OCI-LY7 (cell line): ENCODE measurements around the gene RPS3A. TPM values are rescaled to one million over a fixed set of nuclear protein-coding genes. Genes with fewer than 3 reads are reported as not detected.

Source experiments
- BruUV-seq: library from RNA; stranded (reverse); fragments of 400-500 nt; replicated peaks from 2 replicates; lab custom pipeline; 2021; lab: Mats Ljungman, UMichigan
- CTCF ChIA-PET: fragments of 300-600 bp; sonication (Branson Sonifier 250); formaldehyde crosslinking; loops from one replicate; lab custom pipeline; 2022; ENCODE audit warnings: antibody characterized with exemption; ENCODE audit not compliant: unreplicated experiment; lab: Charles Lee
- POLR2A ChIA-PET: fragments of 300-600 bp; sonication (Branson Sonifier 250); formaldehyde crosslinking; loops from one replicate; lab custom pipeline; 2022; ENCODE audit warnings: antibody characterized with exemption; lab: Charles Lee
- DNase-seq: peaks from one replicate; pipeline ENCODE4 v3.0.0-alpha.2; 2015; ENCODE audit warnings: low spot score
- H2AFZ ChIP-seq: fragments of 200-600 bp; sonication (generic), shearing (Covaris generic); 2 replicates; pipeline ENCODE4 v1.6.1; 2014; ENCODE audit warnings: mild to moderate bottlenecking, antibody characterized with exemption, low read length, moderate library complexity
- H3K27ac ChIP-seq: fragments of 200-600 bp; sonication (generic); 2 replicates; pipeline ENCODE4 v1.5.1; 2014; ENCODE audit warnings: mixed run types, low read depth, mild to moderate bottlenecking, moderate library complexity, low read length, inconsistent platforms; ENCODE audit not compliant: poor library complexity, severe bottlenecking
- H3K36me3 ChIP-seq: fragments of 200-600 bp; sonication (generic); 2 replicates; pipeline ENCODE4 v1.6.1; 2014; ENCODE audit warnings: mild to moderate bottlenecking, antibody characterized with exemption, low read length, moderate library complexity, mixed read lengths; ENCODE audit not compliant: insufficient read depth
- H3K4me1 ChIP-seq: fragments of 200-600 bp; sonication (generic); 2 replicates; pipeline ENCODE4 v1.5.1; 2014; ENCODE audit warnings: mild to moderate bottlenecking, low read length; ENCODE audit not compliant: insufficient read depth, poor library complexity, severe bottlenecking
- H3K4me2 ChIP-seq: fragments of 200-600 bp; sonication (generic); 2 replicates; pipeline ENCODE4 v1.6.1; 2014; ENCODE audit warnings: mild to moderate bottlenecking, low read length
- H3K4me3 ChIP-seq: fragments of 200-600 bp; sonication (generic); 2 replicates; pipeline ENCODE4 v1.5.1; 2014; ENCODE audit warnings: mild to moderate bottlenecking, low read depth, low read length; ENCODE audit not compliant: poor library complexity, severe bottlenecking
- H3K79me2 ChIP-seq: fragments of 200-600 bp; sonication (generic); 2 replicates; pipeline ENCODE4 v1.6.1; 2016; ENCODE audit warnings: low read depth, mild to moderate bottlenecking, low read length, moderate library complexity, mixed read lengths; ENCODE audit not compliant: insufficient read depth
- H3K9me2 ChIP-seq: fragments of 200-600 bp; sonication (generic); 2 replicates; pipeline ENCODE4 v1.6.1; 2016; ENCODE audit warnings: mild to moderate bottlenecking, low read length, mixed read lengths; ENCODE audit not compliant: insufficient read depth
- H3K9me3 ChIP-seq: fragments of 200-600 bp; sonication (generic); 2 replicates; pipeline ENCODE4 v1.6.1; 2014; ENCODE audit warnings: mild to moderate bottlenecking, mixed run types, low read length, mixed read lengths
- H4K20me1 ChIP-seq: fragments of 200-600 bp; sonication (generic); 2 replicates; pipeline ENCODE4 v1.6.1; 2014; ENCODE audit warnings: mild to moderate bottlenecking, antibody characterized with exemption, low read length, moderate library complexity, mixed read lengths; ENCODE audit not compliant: insufficient read depth
- EZH2phosphoT487 ChIP-seq: fragments of 200-600 bp; sonication (generic); IDR thresholded peaks from 2 replicates; pipeline ENCODE4 v1.6.1; 2018; ENCODE audit warnings: low read depth, borderline replicate concordance, mild to moderate bottlenecking, mixed run types, antibody characterized with exemption, low read length, moderate library complexity, mixed read lengths
- intact Hi-C: fragments of 100-400 bp; cut with micrococcal nuclease; formaldehyde crosslinking; loops from one replicate; pipeline ENCODE4 v1.10.0; 2022; ENCODE audit not compliant: unreplicated experiment
- total RNA-seq, 2 experiments: library from RNA; depleted of rRNA in 1 of 2; stranded (reverse); fragments of >200 nt in 1 of 2; shearing (Covaris generic) in 1 of 2; gene quantifications; 2 replicates each; pipeline ENCODE4 v1.2.3, GENCODE V29; 2014 to 2022
- TF ChIP-seq, protein P1 (sequence below): fragments of 200-600 bp; sonication (generic); conservative IDR thresholded peaks from 2 replicates; pipeline ENCODE4 v1.5.1; 2014; ENCODE audit warnings: mild to moderate bottlenecking, antibody characterized with exemption, low read length, moderate library complexity, mixed read lengths

The RPS3A gene
- total RNA-seq, 2 experiments from 2014 or later, result 2,759 to 2,852 TPM

DNA sequence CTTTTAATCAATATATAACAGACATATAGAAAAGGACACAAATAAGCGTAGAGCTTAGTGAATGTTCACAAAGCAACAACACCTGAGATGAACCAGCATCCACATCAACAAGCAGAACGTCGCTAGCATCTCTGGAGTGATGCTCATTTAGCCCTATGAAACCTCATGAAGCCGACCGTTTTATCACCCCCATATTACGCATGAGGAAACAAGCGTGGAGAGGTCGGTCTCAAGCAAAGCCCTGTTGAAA, 524 bp upstream of the RPS3A start:
- H3K9me3 ChIP-seq, result no peaks in the 10 kb centered on the region
- TSS peak; percentile 98 for BruUV-seq
- peaks cover 43% of the 10 kb centered on the region for H3K36me3 ChIP-seq
- no peak overlapping the region for H3K27ac ChIP-seq
- peak overlapping the region; percentile 100 for H3K4me3 ChIP-seq
- peaks cover 30% of the 10 kb centered on the region for H4K20me1 ChIP-seq
- ChIA-PET CTCF (no interaction called here), POLR2A (interaction anchor here (0.5 to 1.1 kb wide), 5 partner anchors 8 to 653 kb away, joined by 3 to 4 read pairs (median 3); no protein-coding TSS in a partner anchor)
- intact Hi-C loops, result loop anchor here (2.0 kb wide), 2 partner anchors 84 to 662 kb away; partner anchors contain the start of genes GATB and LRBA
- DNase-seq, result no peak
- TF ChIP-seq EZH2phosphoT487, result no peak
- TF ChIP-seq, protein P1, sequence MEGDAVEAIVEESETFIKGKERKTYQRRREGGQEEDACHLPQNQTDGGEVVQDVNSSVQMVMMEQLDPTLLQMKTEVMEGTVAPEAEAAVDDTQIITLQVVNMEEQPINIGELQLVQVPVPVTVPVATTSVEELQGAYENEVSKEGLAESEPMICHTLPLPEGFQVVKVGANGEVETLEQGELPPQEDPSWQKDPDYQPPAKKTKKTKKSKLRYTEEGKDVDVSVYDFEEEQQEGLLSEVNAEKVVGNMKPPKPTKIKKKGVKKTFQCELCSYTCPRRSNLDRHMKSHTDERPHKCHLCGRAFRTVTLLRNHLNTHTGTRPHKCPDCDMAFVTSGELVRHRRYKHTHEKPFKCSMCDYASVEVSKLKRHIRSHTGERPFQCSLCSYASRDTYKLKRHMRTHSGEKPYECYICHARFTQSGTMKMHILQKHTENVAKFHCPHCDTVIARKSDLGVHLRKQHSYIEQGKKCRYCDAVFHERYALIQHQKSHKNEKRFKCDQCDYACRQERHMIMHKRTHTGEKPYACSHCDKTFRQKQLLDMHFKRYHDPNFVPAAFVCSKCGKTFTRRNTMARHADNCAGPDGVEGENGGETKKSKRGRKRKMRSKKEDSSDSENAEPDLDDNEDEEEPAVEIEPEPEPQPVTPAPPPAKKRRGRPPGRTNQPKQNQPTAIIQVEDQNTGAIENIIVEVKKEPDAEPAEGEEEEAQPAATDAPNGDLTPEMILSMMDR, result no peak
- peaks cover 45% of the 10 kb centered on the region for H3K79me2 ChIP-seq
- no peaks in the 10 kb centered on the region for H3K9me2 ChIP-seq
- peaks cover 27% of the 10 kb centered on the region for H3K4me1 ChIP-seq
- peak overlapping the region; percentile 70 for H3K4me2 ChIP-seq
- H2AFZ ChIP-seq, result peak overlapping the region; percentile 92

DNA sequence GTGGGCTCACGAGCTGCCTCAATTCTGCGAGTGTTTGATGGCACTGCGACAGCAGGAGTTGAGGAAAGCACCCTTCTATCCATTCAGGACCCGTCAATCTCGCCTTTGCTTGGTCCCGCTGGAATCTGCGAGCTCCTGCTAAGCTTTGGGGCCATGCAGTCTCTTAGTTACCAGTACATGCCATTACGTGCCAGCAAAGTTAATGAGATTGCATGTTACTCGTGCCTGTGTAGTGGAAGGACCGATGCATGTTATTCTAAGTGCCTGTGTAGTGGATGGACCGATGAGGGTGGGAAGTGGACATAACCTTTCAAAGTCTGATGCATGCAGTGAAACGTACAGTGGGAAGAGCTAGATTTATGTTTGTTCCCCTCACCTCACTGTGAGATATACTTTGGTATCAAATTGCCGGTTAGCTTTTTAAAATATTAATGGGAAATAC, 569 bp downstream of the RPS3A start:
- Histone ChIP-seq H3K4me3 (peak overlapping the region; percentile 100), H3K9me3 (no peaks in the 10 kb centered on the region), H3K79me2 (peaks cover 56% of the 10 kb centered on the region), H3K27ac (peak overlapping the region; percentile 67), H3K4me2 (peak overlapping the region; percentile 84), H3K4me1 (peaks cover 27% of the 10 kb centered on the region), H3K9me2 (no peaks in the 10 kb centered on the region), H4K20me1 (peaks cover 33% of the 10 kb centered on the region), H3K36me3 (peaks cover 54% of the 10 kb centered on the region), H2AFZ (no peak overlapping the region)
- no peak for DNase-seq
- CTCF ChIA-PET, result interaction anchor here (0.7 kb wide), 1 partner anchor 17 kb away, joined by 3 read pairs; no protein-coding TSS in a partner anchor
- POLR2A ChIA-PET, result interaction anchor here (0.5 to 1.0 kb wide), 8 partner anchors 15 to 244 kb away, joined by 3 to 5 read pairs (median 4); no protein-coding TSS in a partner anchor
- TF ChIP-seq, protein P1, result no peak
- TF ChIP-seq EZH2phosphoT487, result no peak
- intact Hi-C loops, result loop anchor here (2.0 kb wide), 2 partner anchors 85 to 661 kb away; partner anchors contain the start of genes GATB and LRBA
- no TSS peak for BruUV-seq

DNA sequence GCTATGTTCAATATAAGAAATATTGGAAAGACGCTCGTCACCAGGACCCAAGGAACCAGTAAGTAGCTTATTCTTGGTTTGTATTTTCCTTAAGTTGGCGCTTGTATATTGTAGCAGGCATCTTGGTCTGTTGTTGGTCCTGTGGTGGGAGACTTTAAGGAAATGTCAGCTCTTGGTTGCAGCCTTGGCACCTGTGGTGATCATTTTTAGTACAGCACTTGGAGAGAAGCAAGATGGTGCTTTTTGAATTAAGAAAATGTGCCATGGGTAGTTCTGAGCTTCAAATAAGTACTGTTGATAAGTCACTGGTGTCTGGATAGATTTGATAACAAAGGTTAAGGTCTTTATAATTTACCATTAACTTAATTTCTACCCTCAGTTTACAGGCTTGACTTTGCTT, 1.1 kb downstream of the RPS3A start:
- DNase-seq, result peak; percentile 30
- Histone ChIP-seq H2AFZ (no peak overlapping the region), H3K4me3 (peak overlapping the region; percentile 100), H3K4me1 (peaks cover 27% of the 10 kb centered on the region), H3K27ac (peak overlapping the region; percentile 67), H3K4me2 (peak overlapping the region; percentile 84), H4K20me1 (peaks cover 33% of the 10 kb centered on the region), H3K9me2 (no peaks in the 10 kb centered on the region), H3K79me2 (peaks cover 56% of the 10 kb centered on the region), H3K9me3 (no peaks in the 10 kb centered on the region), H3K36me3 (peaks cover 59% of the 10 kb centered on the region)
- intact Hi-C loops, result no loop called here
- BruUV-seq, result TSS peak; percentile 57
- ChIA-PET POLR2A (interaction anchor here (0.5 to 1.0 kb wide), 10 partner anchors 9 to 512 kb away, joined by 3 to 5 read pairs (median 4); no protein-coding TSS in a partner anchor), CTCF (interaction anchor here (0.7 kb wide), 1 partner anchor 18 kb away, joined by 3 read pairs; no protein-coding TSS in a partner anchor)
- TF ChIP-seq, protein P1, result no peak
- no peak for TF ChIP-seq EZH2phosphoT487
